Activated naive CD4-positive, alpha-beta T cell treated with anti-CD3 and anti-CD28 coated beads, Interleukin-2, amount 50 U/mL, for 16 hours (primary cell): ENCODE measurements around the gene BANP.
"Not testable (repeated sequence)": the region's sequence is repeated elsewhere in the genome, so short reads cannot be mapped to it uniquely, and the experiment has no call there.

ENCODE experiments used
- DNase-seq: peaks from one replicate; pipeline ENCODE4 v3.0.0-alpha.2; 2020

Gene BANP

DNA sequence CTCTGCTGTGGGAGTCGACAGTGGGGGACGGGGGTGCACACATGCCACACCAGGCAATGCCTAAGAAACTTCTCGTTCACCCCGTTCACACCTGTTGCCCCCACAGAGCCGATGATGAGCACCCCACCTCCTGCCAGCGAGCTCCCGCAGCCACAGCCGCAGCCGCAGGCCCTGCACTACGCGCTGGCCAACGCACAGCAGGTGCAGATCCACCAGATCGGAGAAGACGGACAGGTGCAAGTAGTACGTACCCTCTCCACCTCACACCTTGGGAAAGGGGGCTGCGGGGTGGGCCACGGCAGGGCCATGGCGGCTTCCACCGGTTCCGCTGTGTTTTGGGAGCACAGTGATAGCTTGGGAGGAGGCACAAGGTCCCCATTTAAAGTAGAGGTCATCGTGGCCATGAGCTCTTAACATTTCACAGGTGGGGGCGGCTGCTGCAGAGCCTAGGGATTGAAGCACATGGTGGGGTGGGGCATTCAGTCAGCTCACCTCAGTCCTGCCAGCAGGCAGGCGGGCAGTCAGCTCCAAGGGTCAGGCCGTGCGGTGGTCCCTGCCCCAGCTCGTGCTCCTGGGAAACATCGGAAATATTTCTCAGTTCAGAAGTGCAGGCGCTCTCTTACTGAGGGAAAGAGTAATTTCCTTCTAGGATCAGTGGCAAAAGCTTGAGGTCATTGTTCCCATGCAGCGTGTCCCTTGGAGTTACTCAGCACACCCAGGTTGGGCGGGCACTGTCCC is 81.9 kb downstream of the BANP start:
- not testable (repeated sequence) for DNase-seq

GRCh38 chr16:88034770-88035169 is 83.5 kb downstream of the BANP start:
- no peak for DNase-seq

DNA sequence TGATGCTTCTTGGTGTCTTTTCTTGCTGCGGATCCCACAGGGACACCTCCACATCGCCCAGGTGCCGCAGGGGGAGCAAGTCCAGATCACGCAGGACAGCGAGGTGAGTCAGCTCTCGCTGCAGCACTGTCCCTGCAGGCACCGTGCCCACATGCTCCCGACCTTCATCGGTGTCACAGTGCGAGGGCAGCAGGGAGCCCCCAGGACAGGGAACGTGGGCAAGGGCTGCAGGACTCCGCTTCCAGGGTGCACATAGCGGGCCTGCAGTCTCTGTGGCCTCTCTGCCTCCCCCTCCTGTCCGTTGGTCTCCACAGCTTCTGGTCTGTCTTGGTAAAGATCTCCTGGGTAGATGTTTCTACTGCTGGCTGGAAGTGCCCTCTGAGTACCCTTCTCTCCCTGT is 84.1 kb downstream of the BANP start:
- DNase-seq: no peak

DNA sequence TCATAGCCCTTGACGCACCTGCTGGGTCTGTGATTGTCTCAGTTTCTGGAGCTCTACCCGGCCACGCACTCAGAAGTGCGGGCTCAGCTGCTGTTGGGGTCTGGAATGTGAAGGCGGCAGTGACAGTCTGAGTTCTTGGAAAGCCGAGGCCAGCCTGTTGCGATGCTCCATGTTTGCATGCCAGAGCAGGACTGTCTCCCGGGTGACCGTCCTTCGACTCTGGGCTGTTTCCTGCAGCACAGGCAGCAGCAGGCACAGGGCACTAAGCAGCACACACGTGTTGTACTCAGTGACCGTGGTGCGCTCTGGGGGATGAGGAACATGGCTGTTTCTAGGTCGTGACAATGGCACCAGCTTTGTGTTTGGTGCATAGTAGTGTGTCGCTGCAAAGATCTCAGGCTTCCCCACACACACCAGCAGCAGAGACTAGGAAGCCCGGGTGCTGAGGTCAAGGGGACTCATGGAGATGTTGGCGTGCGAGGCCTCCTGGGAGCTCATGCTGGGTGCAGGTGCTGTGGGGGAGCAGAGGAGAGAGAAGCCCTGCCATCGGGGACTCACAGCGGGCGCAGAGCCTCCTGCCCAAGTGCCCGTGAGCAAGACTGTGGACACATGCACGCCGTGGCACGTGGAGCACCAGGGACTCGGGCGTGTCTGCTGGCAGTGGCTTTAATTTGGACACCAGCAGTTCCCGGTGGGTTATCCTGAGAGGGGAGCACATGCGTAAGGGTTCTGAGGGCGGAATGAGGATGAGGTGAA is 84.8 kb downstream of the BANP start:
- not testable (repeated sequence) for DNase-seq

DNA sequence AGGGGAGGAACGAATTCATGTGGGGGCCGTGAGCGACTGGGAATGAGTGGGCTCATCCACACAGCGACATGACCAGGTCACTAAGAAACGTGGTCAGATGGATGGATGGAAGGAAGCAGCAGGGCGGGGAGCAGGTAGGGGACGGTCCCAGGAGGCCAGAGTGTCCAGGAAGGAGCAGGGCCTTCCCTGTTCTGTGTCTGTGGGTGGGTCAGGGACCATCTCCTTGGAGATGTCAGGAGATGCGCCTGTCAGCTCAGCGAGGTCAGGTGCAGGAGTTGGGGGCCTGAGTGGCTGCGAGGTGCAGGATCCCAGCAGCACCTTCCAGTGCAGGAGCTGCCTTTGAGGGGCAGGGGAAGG is 85.4 kb downstream of the BANP start:
- DNase-seq: not testable (repeated sequence)

- not testable (repeated sequence) for DNase-seq
Measured at GRCh38 chr16:88037359-88037758, 86.1 kb downstream of the BANP start.

GRCh38 chr16:88037876-88038525 is 86.8 kb downstream of the BANP start:
- not testable (repeated sequence) for DNase-seq

- DNase-seq: not testable (repeated sequence)
Measured at GRCh38 chr16:88038526-88038908, 87.3 kb downstream of the BANP start.

GRCh38 chr16:88039591-88039990 is 88.4 kb downstream of the BANP start:
- DNase-seq: no peak

DNA sequence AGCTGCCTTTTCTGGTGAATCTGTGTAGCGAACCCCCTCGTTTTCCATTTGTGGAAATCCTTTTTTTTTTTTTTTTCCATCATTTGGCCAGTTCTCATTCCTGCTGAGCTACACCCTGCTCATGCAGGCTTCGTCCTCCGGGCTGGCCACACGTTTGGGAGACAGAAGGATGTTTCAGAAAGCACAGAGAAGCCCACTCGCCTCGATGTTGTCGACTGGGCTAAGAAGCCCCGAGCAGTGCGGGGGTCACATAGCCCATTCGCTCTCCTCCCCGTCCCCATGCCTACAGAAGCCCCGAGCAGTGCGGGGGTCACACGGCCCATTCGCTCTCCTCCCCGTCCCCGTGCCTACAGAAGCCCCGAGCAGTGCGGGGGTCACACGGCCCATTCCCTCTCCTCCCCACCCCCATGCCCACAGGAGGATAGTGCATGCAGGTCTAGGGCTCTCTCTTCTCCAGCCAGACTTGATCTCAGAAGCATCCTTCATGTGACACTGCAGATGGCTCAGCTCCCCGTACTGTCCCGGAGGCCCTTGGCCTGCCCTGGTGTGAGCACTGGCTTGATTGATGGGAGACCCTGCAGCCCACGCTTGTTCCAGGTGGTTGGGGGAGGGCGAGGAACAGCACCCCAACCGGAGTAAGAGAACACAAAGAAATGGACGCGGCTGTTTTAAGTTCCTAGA is 89.1 kb downstream of the BANP start:
- not testable (repeated sequence) for DNase-seq

GRCh38 chr16:88040877-88041244 is 89.6 kb downstream of the BANP start:
- DNase-seq: not testable (repeated sequence)

DNA sequence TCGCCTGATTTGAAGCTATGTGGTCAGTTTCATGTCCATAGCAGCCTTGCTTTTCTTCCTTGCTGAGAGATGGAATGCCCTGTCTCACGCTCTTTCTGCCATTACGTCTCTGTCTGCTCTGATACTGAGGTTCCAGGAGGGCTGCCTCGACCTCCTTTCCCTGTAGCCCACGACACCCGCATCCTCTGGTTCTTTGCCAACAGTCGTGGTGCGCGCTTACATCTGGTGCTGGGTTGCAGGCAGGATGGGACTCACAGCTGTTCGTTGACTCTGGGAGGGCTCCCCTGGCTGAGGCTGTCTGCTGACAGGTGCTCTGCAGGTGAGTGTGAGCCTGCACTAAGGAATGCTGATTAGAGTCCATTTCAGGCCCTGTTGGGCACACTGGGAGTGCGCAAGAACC is 90.3 kb downstream of the BANP start:
- DNase-seq: not testable (repeated sequence)

GRCh38 chr16:88041986-88042562 is 90.8 kb downstream of the BANP start:
- DNase-seq: not testable (repeated sequence)

- not testable (repeated sequence) for DNase-seq
Measured at GRCh38 chr16:88043208-88043910, 92.1 kb downstream of the BANP start.

GRCh38 chr16:88044121-88044581 is 92.9 kb downstream of the BANP start:
- DNase-seq: not testable (repeated sequence)

DNA sequence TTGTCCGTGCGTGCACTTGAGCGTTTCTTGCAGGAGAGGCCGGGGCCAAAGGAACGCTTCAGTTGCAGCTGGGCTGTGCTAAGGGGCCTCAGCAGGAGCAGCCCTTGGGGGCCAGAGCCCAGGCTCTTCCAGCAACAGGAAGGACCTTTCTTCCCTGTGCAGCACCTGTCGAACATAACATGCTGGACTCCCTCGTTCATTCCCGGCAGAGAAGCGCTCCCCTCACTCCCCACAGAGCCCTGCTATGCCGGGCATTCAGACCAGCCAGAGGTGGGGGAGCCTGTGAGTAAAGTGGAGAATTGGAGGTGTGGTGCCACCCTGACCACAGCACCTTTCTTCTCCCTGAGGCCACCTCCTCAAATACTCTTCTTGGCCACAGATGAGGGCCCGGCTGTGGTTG is 94.1 kb downstream of the BANP start:
- DNase-seq: not testable (repeated sequence)

DNA sequence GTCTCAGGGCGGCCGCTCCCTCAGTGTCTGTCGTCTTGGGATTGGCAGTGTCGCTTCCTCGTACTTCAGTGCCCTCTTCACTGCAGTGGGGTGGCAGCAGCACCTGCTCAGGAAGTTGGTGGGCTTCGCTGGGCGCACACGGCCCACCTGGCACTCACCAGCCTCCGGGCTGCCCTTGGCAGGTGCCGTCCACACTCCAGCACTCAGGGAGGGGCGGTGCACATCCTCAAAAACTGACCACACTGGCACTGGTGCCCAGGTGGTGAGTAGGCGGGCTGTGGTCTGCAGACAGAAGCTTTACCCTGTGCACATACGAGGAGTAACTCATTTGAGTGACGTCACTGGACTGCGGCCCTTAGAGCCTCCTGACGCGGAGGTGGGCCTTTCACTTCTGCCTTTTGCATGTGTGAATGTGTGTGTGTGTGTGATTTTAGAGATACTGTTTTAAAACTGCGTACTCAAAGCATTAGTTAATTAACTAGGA is 94.6 kb downstream of the BANP start:
- no peak for DNase-seq

DNA sequence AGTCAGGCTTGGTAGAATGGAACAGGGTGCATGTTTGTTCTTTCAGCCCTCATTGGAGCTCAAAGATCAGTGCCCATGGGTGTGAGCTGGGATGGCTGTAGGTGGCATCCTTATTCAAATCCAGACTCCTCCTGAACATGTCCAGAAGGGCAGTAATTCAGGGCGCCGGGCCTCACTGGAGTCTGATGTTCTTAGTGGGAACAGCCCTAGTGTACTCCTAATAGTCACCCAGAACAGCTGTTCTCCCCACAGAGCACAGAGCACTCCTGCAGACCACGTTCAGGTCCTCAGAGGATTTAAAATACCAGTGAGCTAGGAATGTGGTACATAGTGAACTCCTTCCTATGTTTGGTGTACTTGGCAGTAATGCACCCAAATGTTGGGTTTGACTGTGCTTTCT is 96.2 kb downstream of the BANP start:
- no peak for DNase-seq

GRCh38 chr16:88048985-88049384 is 97.8 kb downstream of the BANP start:
- no peak for DNase-seq

- no peak for DNase-seq
Measured at GRCh38 chr16:88049561-88050545, 98.6 kb downstream of the BANP start.
